IMR-90 (cell line): Measurements from ENCODE around the gene LCE1B. TPM values are rescaled to one million over a fixed set of nuclear protein-coding genes. Genes with fewer than 3 reads are reported as not detected.

Experiments used
- ATAC-seq: fragments of 200-7000 bp; cut with Tn5 transposase; 2 replicates; pipeline ENCODE4 v1.9.1; 2020; ENCODE audit warnings: low read depth, mild to moderate bottlenecking, moderate library complexity
- BruUV-seq: library from RNA; stranded (reverse); fragments of 400-500 nt; replicated peaks from 2 replicates; lab custom pipeline; 2021; lab: Mats Ljungman, UMichigan
- CTCF ChIA-PET: fragments of 300-600 bp; formaldehyde crosslinking; extraction: SDS; loops from one replicate; lab custom pipeline; 2021; ENCODE audit warnings: antibody characterized with exemption; lab: Yijun Ruan, JAX
- POLR2A ChIA-PET: fragments of 300-600 bp; sonication (Branson Sonifier 250); formaldehyde crosslinking; loops from one replicate; lab custom pipeline; 2022; ENCODE audit warnings: antibody characterized with exemption; ENCODE audit not compliant: unreplicated experiment; lab: Charles Lee
- DNase-seq: peaks from one replicate; pipeline ENCODE4 v3.0.0; 2013
- H2AFZ ChIP-seq: replicated peaks from 2 replicates; pipeline ENCODE3; 2013; ENCODE audit warnings: low read length, mild to moderate bottlenecking; ENCODE audit not compliant: poor library complexity
- H2AK5ac ChIP-seq: 2 replicates; pipeline ENCODE4 v1.6.1; 2013; ENCODE audit warnings: low read depth, low read length, inconsistent platforms
- H2AK9ac ChIP-seq: replicated peaks from 2 replicates; pipeline ENCODE3; 2013; ENCODE audit warnings: mild to moderate bottlenecking, low read depth, low read length, moderate library complexity; ENCODE audit not compliant: poor library complexity
- H2BK120ac ChIP-seq: 2 replicates; pipeline ENCODE4 v1.6.1; 2013; ENCODE audit warnings: low read depth, low read length, inconsistent platforms
- H2BK15ac ChIP-seq: 3 replicates; pipeline ENCODE4 v1.6.1; 2013; ENCODE audit warnings: low read depth, low read length, inconsistent platforms
- H2BK20ac ChIP-seq: 2 replicates; pipeline ENCODE4 v1.6.1; 2013; ENCODE audit warnings: low read depth, mild to moderate bottlenecking, inconsistent platforms, low read length, moderate library complexity
- H2BK5ac ChIP-seq: 2 replicates; pipeline ENCODE4 v1.6.1; 2013; ENCODE audit warnings: mild to moderate bottlenecking, low read depth, low read length, inconsistent platforms; ENCODE audit not compliant: poor library complexity, severe bottlenecking
- H3K14ac ChIP-seq: replicated peaks from 2 replicates; pipeline ENCODE4 v1.6.1; 2013; ENCODE audit warnings: low read depth, low read length, inconsistent platforms
- H3K18ac ChIP-seq: 2 replicates; pipeline ENCODE4 v1.6.1; 2013; ENCODE audit warnings: low read depth, low read length, control low read depth
- H3K23ac ChIP-seq: 2 replicates; pipeline ENCODE4 v1.6.1; 2013; ENCODE audit warnings: low read depth, low read length, inconsistent platforms
- H3K27ac ChIP-seq: 2 replicates; pipeline ENCODE4 v1.5.1; 2013; ENCODE audit warnings: mild to moderate bottlenecking, control low read depth, low read length; ENCODE audit not compliant: insufficient read depth
- H3K27me3 ChIP-seq: 2 replicates; pipeline ENCODE4 v1.6.1; 2013; ENCODE audit warnings: low read length; ENCODE audit not compliant: control insufficient read depth, insufficient read depth
- H3K36me3 ChIP-seq: 2 replicates; pipeline ENCODE4 v1.6.1; 2013; ENCODE audit warnings: low read length, mixed read lengths; ENCODE audit not compliant: control insufficient read depth, insufficient read depth
- H3K4ac ChIP-seq: 2 replicates; pipeline ENCODE4 v1.6.1; 2013; ENCODE audit warnings: low read depth, low read length, inconsistent platforms
- H3K4me1 ChIP-seq: 2 replicates; pipeline ENCODE4 v1.6.1; 2013; ENCODE audit warnings: low read length, mixed read lengths; ENCODE audit not compliant: control insufficient read depth, insufficient read depth
- H3K4me2 ChIP-seq: 2 replicates; pipeline ENCODE4 v1.6.1; 2013; ENCODE audit warnings: low read depth, mild to moderate bottlenecking, control low read depth, low read length, moderate library complexity
- H3K4me3 ChIP-seq: 2 replicates; pipeline ENCODE4 v1.5.1; 2013; ENCODE audit warnings: low read depth, mild to moderate bottlenecking, control low read depth, low read length, moderate library complexity; ENCODE audit not compliant: insufficient read depth
- H3K56ac ChIP-seq: 2 replicates; pipeline ENCODE4 v1.6.1; 2013; ENCODE audit warnings: low read length, inconsistent platforms; ENCODE audit not compliant: insufficient read depth; ENCODE audit errors: extremely low read depth
- H3K79me1 ChIP-seq, 2 experiments: 2 replicates each; pipeline ENCODE4 v1.6.1; 2013; ENCODE audit warnings: low read length in 2 of 2, inconsistent platforms in 1 of 2, low read depth in 1 of 2
- H3K9ac ChIP-seq: 2 replicates; pipeline ENCODE4 v1.6.1; 2013; ENCODE audit warnings: low read depth, low read length, control low read depth
- H3K9me1 ChIP-seq: 2 replicates; pipeline ENCODE4 v1.6.1; 2013; ENCODE audit warnings: low read length, inconsistent platforms; ENCODE audit not compliant: insufficient read depth
- H3K9me3 ChIP-seq: 2 replicates; pipeline ENCODE4 v1.6.1; 2013; ENCODE audit warnings: low read length; ENCODE audit not compliant: control insufficient read depth, insufficient read depth
- H4K20me1 ChIP-seq: 2 replicates; pipeline ENCODE4 v1.6.1; 2013; ENCODE audit warnings: low read length, inconsistent platforms; ENCODE audit not compliant: insufficient read depth
- H4K5ac ChIP-seq: 2 replicates; pipeline ENCODE4 v1.6.1; 2013; ENCODE audit warnings: mild to moderate bottlenecking, low read depth, low read length, control low read depth
- H4K8ac ChIP-seq, 2 experiments: 2 replicates each; pipeline ENCODE4 v1.6.1; 2013; ENCODE audit warnings: low read depth in 2 of 2, low read length in 2 of 2, control low read depth in 1 of 2, inconsistent platforms in 1 of 2
- H4K91ac ChIP-seq: 2 replicates; pipeline ENCODE4 v1.6.1; 2013; ENCODE audit warnings: low read depth, low read length, inconsistent platforms; ENCODE audit not compliant: insufficient read depth
- BHLHE40 ChIP-seq: fragments of 150-350 bp; IDR thresholded peaks from 2 replicates; pipeline ENCODE4 v1.6.1; 2016; ENCODE audit warnings: mild to moderate bottlenecking, low read depth, low read length
- CEBPB ChIP-seq: IDR thresholded peaks from 2 replicates; pipeline ENCODE4 v1.6.1; 2012; ENCODE audit warnings: low read depth, low read length, improper control_type of control experiment
- CHD1 ChIP-seq: IDR thresholded peaks from 2 replicates; pipeline ENCODE4 v1.6.1; 2012; ENCODE audit warnings: low read depth, low read length, improper control_type of control experiment
- MAFK ChIP-seq: IDR thresholded peaks from 2 replicates; pipeline ENCODE4 v1.6.1; 2012; ENCODE audit warnings: low read depth, low read length, improper control_type of control experiment
- MAZ ChIP-seq: IDR thresholded peaks from 2 replicates; pipeline ENCODE4 v1.6.1; 2012; ENCODE audit warnings: low read depth, mild to moderate bottlenecking, low read length, improper control_type of control experiment, moderate library complexity, borderline replicate concordance
- MXI1 ChIP-seq: IDR thresholded peaks from 2 replicates; pipeline ENCODE4 v1.6.1; 2012; ENCODE audit warnings: low read depth, mild to moderate bottlenecking, low read length, moderate library complexity, borderline replicate concordance
- NFE2L2 ChIP-seq: fragments of 150-350 bp; IDR thresholded peaks from 2 replicates; pipeline ENCODE4 v1.6.1; 2016; ENCODE audit warnings: low read depth, mild to moderate bottlenecking, low read length
- POLR2A ChIP-seq: IDR thresholded peaks from 2 replicates; pipeline ENCODE4 v1.6.1; 2012; ENCODE audit warnings: mild to moderate bottlenecking, low read depth, low read length
- RAD21 ChIP-seq: IDR thresholded peaks from 2 replicates; pipeline ENCODE4 v1.6.1; 2012; ENCODE audit warnings: low read length, improper control_type of control experiment
- RCOR1 ChIP-seq: IDR thresholded peaks from 2 replicates; pipeline ENCODE4 v1.6.1; 2012; ENCODE audit warnings: mild to moderate bottlenecking, low read length, improper control_type of control experiment; ENCODE audit not compliant: insufficient replicate concordance
- RFX5 ChIP-seq: IDR thresholded peaks from 2 replicates; pipeline ENCODE4 v1.8.0; 2012; ENCODE audit warnings: low read depth, mild to moderate bottlenecking, low read length, moderate library complexity
- SMC3 ChIP-seq: fragments of 150-350 bp; IDR thresholded peaks from 2 replicates; pipeline ENCODE4 v1.6.1; 2016; ENCODE audit warnings: low read depth, mild to moderate bottlenecking, antibody characterized with exemption, low read length, moderate library complexity
- WGBS, 2 experiments: methylation state at CpG; one replicate each; pipeline versions ENCODE4 v1.1.5 to v1.1.7; 2013; ENCODE audit warnings: missing lambda C conversion rate in 2 of 2; ENCODE audit not compliant: insufficient read length in 1 of 2; ENCODE audit errors: extremely low coverage in 2 of 2; 5-methylcytosine and 5-hydroxymethylcytosine counted together
- dilution Hi-C: fragments of 300-500 bp; cut with HindIII; formaldehyde crosslinking; loops from one replicate; pipeline ENCODE4 v1.14.3; 2018; ENCODE audit warnings: low sequenced_read_pairs; ENCODE audit not compliant: unreplicated experiment
- in situ Hi-C: fragments of 300-500 bp; cut with MboI; formaldehyde crosslinking; loops from 3 replicates; pipeline ENCODE4 v1.14.3; 2019; ENCODE audit warnings: low sequenced_read_pairs, inconsistent platforms, mixed read lengths
- intact Hi-C: fragments of 100-400 bp; cut with micrococcal nuclease; formaldehyde crosslinking; loops from 2 replicates; pipeline ENCODE4 v1.10.0; 2022
- polyA plus RNA-seq, 3 experiments: library from polyadenylated mRNA; depleted of rRNA; stranded (reverse); fragments of >200 nt; gene quantifications; 2 replicates each; pipeline ENCODE4 v1.2.3, GENCODE V29; 2012; ENCODE audit warnings: low replicate concordance in 1 of 3
- total RNA-seq: library from RNA; depleted of rRNA; stranded (reverse); fragments of >200 nt; gene quantifications from 2 replicates; pipeline ENCODE4 v1.2.3, GENCODE V29; 2012
- TF ChIP-seq, protein P1 (sequence below): conservative IDR thresholded peaks from 2 replicates; pipeline ENCODE4 v1.5.1; 2012; ENCODE audit warnings: mild to moderate bottlenecking, low read depth, low read length, improper control_type of control experiment
- TF ChIP-seq, protein P2 (sequence below): fragments of 150-350 bp; IDR thresholded peaks from 2 replicates; pipeline ENCODE4 v1.6.1; 2017; ENCODE audit warnings: mild to moderate bottlenecking, antibody characterized with exemption, low read length, low read depth
- TF ChIP-seq, protein P3 (sequence below): fragments of 150-350 bp; IDR thresholded peaks from 2 replicates; pipeline ENCODE4 v1.6.1; 2016; ENCODE audit warnings: low read depth, mild to moderate bottlenecking, low read length, moderate library complexity, borderline replicate concordance

Gene LCE1B
- total and polyA plus RNA-seq, 2 of the 4 experiments (the other 2 are of a cell fraction): not detected

- no peaks in the 10 kb centered on the region for H3K9me3 ChIP-seq
- no peak overlapping the region for H2AK9ac ChIP-seq
- no peak overlapping the region for H3K4me3 ChIP-seq
- H3K4ac ChIP-seq: no peak overlapping the region
- dilution Hi-C loops (no loop called here), in situ Hi-C loops (no loop called here), intact Hi-C loops (no loop called here)
- H3K18ac ChIP-seq: no peak overlapping the region
- H3K23ac ChIP-seq: no peak overlapping the region
- H2AK5ac ChIP-seq: no peak overlapping the region
- POLR2A ChIA-PET: no interaction called here
- H3K14ac ChIP-seq: no peak overlapping the region
- CTCF ChIA-PET: no interaction called here
- TF ChIP-seq POLR2A (no peak), CEBPB (no peak), MXI1 (no peak), BHLHE40 (no peak), NFE2L2 (no peak), RCOR1 (no peak), MAFK (no peak), RAD21 (no peak), RFX5 (no peak), MAZ (no peak), CHD1 (no peak), SMC3 (no peak)
- TF ChIP-seq, protein P1, sequence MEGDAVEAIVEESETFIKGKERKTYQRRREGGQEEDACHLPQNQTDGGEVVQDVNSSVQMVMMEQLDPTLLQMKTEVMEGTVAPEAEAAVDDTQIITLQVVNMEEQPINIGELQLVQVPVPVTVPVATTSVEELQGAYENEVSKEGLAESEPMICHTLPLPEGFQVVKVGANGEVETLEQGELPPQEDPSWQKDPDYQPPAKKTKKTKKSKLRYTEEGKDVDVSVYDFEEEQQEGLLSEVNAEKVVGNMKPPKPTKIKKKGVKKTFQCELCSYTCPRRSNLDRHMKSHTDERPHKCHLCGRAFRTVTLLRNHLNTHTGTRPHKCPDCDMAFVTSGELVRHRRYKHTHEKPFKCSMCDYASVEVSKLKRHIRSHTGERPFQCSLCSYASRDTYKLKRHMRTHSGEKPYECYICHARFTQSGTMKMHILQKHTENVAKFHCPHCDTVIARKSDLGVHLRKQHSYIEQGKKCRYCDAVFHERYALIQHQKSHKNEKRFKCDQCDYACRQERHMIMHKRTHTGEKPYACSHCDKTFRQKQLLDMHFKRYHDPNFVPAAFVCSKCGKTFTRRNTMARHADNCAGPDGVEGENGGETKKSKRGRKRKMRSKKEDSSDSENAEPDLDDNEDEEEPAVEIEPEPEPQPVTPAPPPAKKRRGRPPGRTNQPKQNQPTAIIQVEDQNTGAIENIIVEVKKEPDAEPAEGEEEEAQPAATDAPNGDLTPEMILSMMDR: no peak
- TF ChIP-seq, protein P2, sequence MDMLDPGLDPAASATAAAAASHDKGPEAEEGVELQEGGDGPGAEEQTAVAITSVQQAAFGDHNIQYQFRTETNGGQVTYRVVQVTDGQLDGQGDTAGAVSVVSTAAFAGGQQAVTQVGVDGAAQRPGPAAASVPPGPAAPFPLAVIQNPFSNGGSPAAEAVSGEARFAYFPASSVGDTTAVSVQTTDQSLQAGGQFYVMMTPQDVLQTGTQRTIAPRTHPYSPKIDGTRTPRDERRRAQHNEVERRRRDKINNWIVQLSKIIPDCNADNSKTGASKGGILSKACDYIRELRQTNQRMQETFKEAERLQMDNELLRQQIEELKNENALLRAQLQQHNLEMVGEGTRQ: no peak
- TF ChIP-seq, protein P3, sequence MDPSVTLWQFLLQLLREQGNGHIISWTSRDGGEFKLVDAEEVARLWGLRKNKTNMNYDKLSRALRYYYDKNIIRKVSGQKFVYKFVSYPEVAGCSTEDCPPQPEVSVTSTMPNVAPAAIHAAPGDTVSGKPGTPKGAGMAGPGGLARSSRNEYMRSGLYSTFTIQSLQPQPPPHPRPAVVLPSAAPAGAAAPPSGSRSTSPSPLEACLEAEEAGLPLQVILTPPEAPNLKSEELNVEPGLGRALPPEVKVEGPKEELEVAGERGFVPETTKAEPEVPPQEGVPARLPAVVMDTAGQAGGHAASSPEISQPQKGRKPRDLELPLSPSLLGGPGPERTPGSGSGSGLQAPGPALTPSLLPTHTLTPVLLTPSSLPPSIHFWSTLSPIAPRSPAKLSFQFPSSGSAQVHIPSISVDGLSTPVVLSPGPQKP: no peak
- H3K27ac ChIP-seq: no peak overlapping the region
- no TSS peak for BruUV-seq
- no peak overlapping the region for H2AFZ ChIP-seq
- no peaks in the 10 kb centered on the region for H3K4me1 ChIP-seq
- no peak overlapping the region for H4K5ac ChIP-seq
- no peaks in the 10 kb centered on the region for H4K20me1 ChIP-seq
- no peak overlapping the region for H3K9ac ChIP-seq
- 39% methylated on average over 4 of the region's 6 CpGs; no CpG with 5 or more reads in 1 of the 2 experiments for WGBS, 2 experiments
- H3K9me1 ChIP-seq: no peaks in the 10 kb centered on the region
- no peak overlapping the region for H2BK15ac ChIP-seq
- H4K91ac ChIP-seq: no peak overlapping the region
- no peak for ATAC-seq
- H4K8ac ChIP-seq: no peak overlapping the region
- H2BK120ac ChIP-seq: no peak overlapping the region
- no peaks in the 10 kb centered on the region for H3K27me3 ChIP-seq
- H2BK5ac ChIP-seq: no peak overlapping the region
- no peak overlapping the region for H2BK20ac ChIP-seq
- no peak for DNase-seq
- H3K4me2 ChIP-seq: no peak overlapping the region
- H3K36me3 ChIP-seq: no peaks in the 10 kb centered on the region
- no peaks in the 10 kb centered on the region for H3K79me1 ChIP-seq
- H3K56ac ChIP-seq: no peak overlapping the region
These were observed 5.5 kb downstream of the LCE1B start for GRCh38 chr1:152817309-152817708.
